BLaER1 treated with 17β-estradiol and CSF1 and Interleukin-3, amounts not matched to agents 10 nM and 100 nM (cell line): ENCODE measurements around the gene TTYH2.

Experiments
- H3K27ac ChIP-seq, 11 experiments: shearing (Covaris generic); formaldehyde crosslinking; 2 replicates each; pipeline ENCODE4 v1.8.1; 2022
- H3K27me3 ChIP-seq, 11 experiments: shearing (Covaris generic); formaldehyde crosslinking; 2 replicates each; pipeline ENCODE4 v1.8.1; 2022
- H3K36me3 ChIP-seq, 11 experiments: shearing (Covaris generic); formaldehyde crosslinking; 2 replicates each; pipeline ENCODE4 v1.8.1; 2022
- H3K4me1 ChIP-seq, 10 experiments: shearing (Covaris generic); formaldehyde crosslinking; 2 replicates each; pipeline ENCODE4 v1.8.1; 2022
- H3K4me2 ChIP-seq, 11 experiments: shearing (Covaris generic); formaldehyde crosslinking; 2 replicates each; pipeline ENCODE4 v1.8.1; 2022
- H3K4me3 ChIP-seq, 10 experiments: shearing (Covaris generic); formaldehyde crosslinking; 2 replicates each; pipeline ENCODE4 v1.8.1; 2022
- H3K9ac ChIP-seq, 11 experiments: shearing (Covaris generic); formaldehyde crosslinking; 2 replicates each; pipeline ENCODE4 v1.8.1; 2022
- H3K9me3 ChIP-seq, 11 experiments: shearing (Covaris generic); formaldehyde crosslinking; replicated peaks in 1 of 11; 2 replicates each; pipeline ENCODE4 v1.8.1; 2022
- H4K20me1 ChIP-seq, 11 experiments: shearing (Covaris generic); formaldehyde crosslinking; 2 replicates each; pipeline ENCODE4 v1.8.1; 2022
- Cebpa-rat ChIP-seq, 11 experiments: shearing (Covaris generic); IDR thresholded peaks; 2 replicates each; pipeline ENCODE4 v1.8.1; 2022

TTYH2 gene

GRCh38 chr17:74241847-74242246 lies 28.5 kb downstream of the TTYH2 start:
- peaks cover 0 to 56% (median 12%) of the 10 kb centered on the region in 11 experiments; a peak in 14 of 22 replicates for H3K36me3 ChIP-seq
- H3K4me1 ChIP-seq: peaks cover 18 to 70% (median 39%) of the 10 kb centered on the region in 10 experiments
- no peak for TF ChIP-seq Cebpa-rat (IDR thresholded peaks at IDR 0.05)
- no peak overlapping the region for H3K4me3 ChIP-seq
- H4K20me1 ChIP-seq: peaks cover 0 to 15% (median 0%) of the 10 kb centered on the region in 11 experiments; a peak in 3 of 22 replicates
- H3K9ac ChIP-seq: peak overlapping the region in 4 of 11 experiments; percentile 2 to 51 (median 40); a peak in 3 of 22 replicates
- peaks cover 0 to 10% (median 8%) of the 10 kb centered on the region in 11 experiments; a peak in 14 of 22 replicates for H3K9me3 ChIP-seq
- no peaks in the 10 kb centered on the region for H3K27me3 ChIP-seq
- H3K27ac ChIP-seq: peak overlapping the region in 6 of 11 experiments; percentile 24 to 54 (median 36); a peak in 8 of 22 replicates
- peak overlapping the region; percentile 57 to 83 (median 73) for H3K4me2 ChIP-seq

- peaks cover 0 to 14% (median 8%) of the 10 kb centered on the region in 11 experiments; a peak in 15 of 22 replicates for H3K9me3 ChIP-seq
- H4K20me1 ChIP-seq: peaks cover 0 to 15% (median 0%) of the 10 kb centered on the region in 11 experiments; a peak in 3 of 22 replicates
- peaks cover 18 to 65% (median 39%) of the 10 kb centered on the region in 10 experiments for H3K4me1 ChIP-seq
- no peak overlapping the region for H3K9ac ChIP-seq
- H3K27ac ChIP-seq: no peak overlapping the region
- H3K36me3 ChIP-seq: peaks cover 0 to 44% (median 9%) of the 10 kb centered on the region in 11 experiments; a peak in 8 of 22 replicates
- H3K4me3 ChIP-seq: no peak overlapping the region
- no peak for TF ChIP-seq Cebpa-rat (IDR thresholded peaks at IDR 0.05)
- no peaks in the 10 kb centered on the region for H3K27me3 ChIP-seq
- no peak overlapping the region for H3K4me2 ChIP-seq
These were observed 29.8 kb downstream of the TTYH2 start for GRCh38 chr17:74243013-74243755.

GRCh38 chr17:74244128-74244527 lies 30.8 kb downstream of the TTYH2 start:
- Histone ChIP-seq H3K4me1 (peaks cover 22 to 56% (median 41%) of the 10 kb centered on the region in 10 experiments), H4K20me1 (peaks cover 0 to 19% (median 0%) of the 10 kb centered on the region in 11 experiments; a peak in 4 of 22 replicates), H3K4me2 (no peak overlapping the region), H3K27me3 (peaks cover 0 to 5% (median 0%) of the 10 kb centered on the region in 11 experiments; a peak in 1 of 22 replicates), H3K4me3 (no peak overlapping the region), H3K9ac (no peak overlapping the region), H3K36me3 (peaks cover 0 to 39% (median 7%) of the 10 kb centered on the region in 11 experiments; a peak in 7 of 22 replicates), H3K9me3 (peaks cover 0 to 14% (median 8%) of the 10 kb centered on the region in 11 experiments; a peak in 15 of 22 replicates), H3K27ac (no peak overlapping the region)
- TF ChIP-seq Cebpa-rat (IDR thresholded peaks at IDR 0.05): no peak

GRCh38 chr17:74244548-74244947 lies 31.2 kb downstream of the TTYH2 start:
- H3K36me3 ChIP-seq: peaks cover 0 to 35% (median 5%) of the 10 kb centered on the region in 11 experiments; a peak in 7 of 22 replicates
- H4K20me1 ChIP-seq: peaks cover 0 to 22% (median 0%) of the 10 kb centered on the region in 11 experiments; a peak in 4 of 22 replicates
- H3K9ac ChIP-seq: no peak overlapping the region
- H3K4me2 ChIP-seq: peak overlapping the region in 1 of 11 experiments; percentile 78; a peak in 2 of 22 replicates
- H3K27me3 ChIP-seq: peaks cover 0 to 8% (median 0%) of the 10 kb centered on the region in 11 experiments; a peak in 1 of 22 replicates
- peaks cover 0 to 14% (median 8%) of the 10 kb centered on the region in 11 experiments; a peak in 15 of 22 replicates for H3K9me3 ChIP-seq
- H3K27ac ChIP-seq: no peak overlapping the region
- peaks cover 27 to 51% (median 41%) of the 10 kb centered on the region in 10 experiments for H3K4me1 ChIP-seq
- TF ChIP-seq Cebpa-rat (IDR thresholded peaks at IDR 0.05): no peak
- no peak overlapping the region for H3K4me3 ChIP-seq

- peaks cover 0 to 8% (median 0%) of the 10 kb centered on the region in 11 experiments; a peak in 1 of 22 replicates for H3K27me3 ChIP-seq
- H3K4me2 ChIP-seq: peak overlapping the region in 4 of 11 experiments; percentile 1 to 78 (median 42); a peak in 5 of 22 replicates
- no peak for TF ChIP-seq Cebpa-rat (IDR thresholded peaks at IDR 0.05)
- H3K9ac ChIP-seq: no peak overlapping the region
- H4K20me1 ChIP-seq: peaks cover 0 to 22% (median 0%) of the 10 kb centered on the region in 11 experiments; a peak in 5 of 22 replicates
- H3K4me1 ChIP-seq: peaks cover 34 to 49% (median 42%) of the 10 kb centered on the region in 10 experiments
- H3K4me3 ChIP-seq: no peak overlapping the region
- peaks cover 0 to 14% (median 8%) of the 10 kb centered on the region in 11 experiments; a peak in 15 of 22 replicates for H3K9me3 ChIP-seq
- no peak overlapping the region for H3K27ac ChIP-seq
- peaks cover 0 to 30% (median 5%) of the 10 kb centered on the region in 11 experiments; a peak in 6 of 22 replicates for H3K36me3 ChIP-seq
These were observed 31.9 kb downstream of the TTYH2 start for GRCh38 chr17:74245145-74245831.

- Histone ChIP-seq H3K9ac (peak overlapping the region in 1 of 11 experiments; percentile 33; a peak in 2 of 22 replicates), H3K4me3 (no peak overlapping the region), H3K27me3 (peaks cover 0 to 8% (median 0%) of the 10 kb centered on the region in 11 experiments; a peak in 1 of 22 replicates), H3K27ac (peak overlapping the region in 4 of 11 experiments; percentile 14 to 40 (median 22); a peak in 3 of 22 replicates), H4K20me1 (peaks cover 0 to 22% (median 0%) of the 10 kb centered on the region in 11 experiments; a peak in 5 of 22 replicates), H3K36me3 (peaks cover 0 to 30% (median 5%) of the 10 kb centered on the region in 11 experiments; a peak in 6 of 22 replicates), H3K9me3 (peaks cover 0 to 14% (median 8%) of the 10 kb centered on the region in 11 experiments; a peak in 15 of 22 replicates), H3K4me2 (peak overlapping the region in 5 of 11 experiments; percentile 53 to 78 (median 61); a peak in 9 of 22 replicates), H3K4me1 (peaks cover 35 to 48% (median 40%) of the 10 kb centered on the region in 10 experiments)
- TF ChIP-seq Cebpa-rat (IDR thresholded peaks at IDR 0.05): no peak
These were observed 32.5 kb downstream of the TTYH2 start for GRCh38 chr17:74245871-74246270.

- H3K36me3 ChIP-seq: peaks cover 0 to 40% (median 7%) of the 10 kb centered on the region in 11 experiments; a peak in 12 of 22 replicates
- H3K9me3 ChIP-seq: peaks cover 0 to 14% (median 8%) of the 10 kb centered on the region in 11 experiments; a peak in 15 of 22 replicates
- H4K20me1 ChIP-seq: peaks cover 0 to 14% (median 0%) of the 10 kb centered on the region in 11 experiments; a peak in 5 of 22 replicates
- peak overlapping the region in 4 of 11 experiments; percentile 10 to 60 (median 32); a peak in 3 of 22 replicates for H3K9ac ChIP-seq
- TF ChIP-seq Cebpa-rat (IDR thresholded peaks at IDR 0.05): no peak
- H3K4me2 ChIP-seq: peak overlapping the region in 9 of 11 experiments; percentile 12 to 79 (median 73); a peak in 16 of 22 replicates
- H3K27ac ChIP-seq: no peak overlapping the region
- peaks cover 19 to 43% (median 29%) of the 10 kb centered on the region in 10 experiments for H3K4me1 ChIP-seq
- peaks cover 0 to 8% (median 0%) of the 10 kb centered on the region in 11 experiments; a peak in 1 of 22 replicates for H3K27me3 ChIP-seq
- H3K4me3 ChIP-seq: no peak overlapping the region
These were observed 36.4 kb downstream of the TTYH2 start for GRCh38 chr17:74249590-74250270.
